Astrocyte of the cerebellum (primary cell): Measurements from ENCODE around the gene ENKUR.
"Not testable (repeated sequence)": the region's sequence is repeated elsewhere in the genome, so short reads cannot be mapped to it uniquely, and the experiment has no call there.

Experiments
- DNase-seq: peaks from one replicate; pipeline ENCODE4 v3.0.0-alpha.2; 2011; ENCODE audit warnings: low read depth
- H3K4me3 ChIP-seq: 2 replicates; pipeline ENCODE4 v1.5.1; 2011; ENCODE audit warnings: mild to moderate bottlenecking, low read depth, low read length, moderate library complexity
- in situ Hi-C: cut with HindIII; loops from 2 replicates; pipeline ENCODE4 v1.10.0; 2017; ENCODE audit warnings: low sequenced_read_pairs
- TF ChIP-seq, protein P1 (sequence below): IDR thresholded peaks from 2 replicates; pipeline ENCODE4 v1.5.1; 2012; ENCODE audit warnings: low read length, low read depth, moderate library complexity, mild to moderate bottlenecking; ENCODE audit errors: missing control alignments

ENKUR gene

GRCh38 chr10:24962995-24963394 lies 53.0 kb downstream of the ENKUR start:
- no peak overlapping the region for H3K4me3 ChIP-seq
- in situ Hi-C loops = no loop called here
- TF ChIP-seq, protein P1, sequence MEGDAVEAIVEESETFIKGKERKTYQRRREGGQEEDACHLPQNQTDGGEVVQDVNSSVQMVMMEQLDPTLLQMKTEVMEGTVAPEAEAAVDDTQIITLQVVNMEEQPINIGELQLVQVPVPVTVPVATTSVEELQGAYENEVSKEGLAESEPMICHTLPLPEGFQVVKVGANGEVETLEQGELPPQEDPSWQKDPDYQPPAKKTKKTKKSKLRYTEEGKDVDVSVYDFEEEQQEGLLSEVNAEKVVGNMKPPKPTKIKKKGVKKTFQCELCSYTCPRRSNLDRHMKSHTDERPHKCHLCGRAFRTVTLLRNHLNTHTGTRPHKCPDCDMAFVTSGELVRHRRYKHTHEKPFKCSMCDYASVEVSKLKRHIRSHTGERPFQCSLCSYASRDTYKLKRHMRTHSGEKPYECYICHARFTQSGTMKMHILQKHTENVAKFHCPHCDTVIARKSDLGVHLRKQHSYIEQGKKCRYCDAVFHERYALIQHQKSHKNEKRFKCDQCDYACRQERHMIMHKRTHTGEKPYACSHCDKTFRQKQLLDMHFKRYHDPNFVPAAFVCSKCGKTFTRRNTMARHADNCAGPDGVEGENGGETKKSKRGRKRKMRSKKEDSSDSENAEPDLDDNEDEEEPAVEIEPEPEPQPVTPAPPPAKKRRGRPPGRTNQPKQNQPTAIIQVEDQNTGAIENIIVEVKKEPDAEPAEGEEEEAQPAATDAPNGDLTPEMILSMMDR = no peak
- peak; percentile 60 for DNase-seq

DNA sequence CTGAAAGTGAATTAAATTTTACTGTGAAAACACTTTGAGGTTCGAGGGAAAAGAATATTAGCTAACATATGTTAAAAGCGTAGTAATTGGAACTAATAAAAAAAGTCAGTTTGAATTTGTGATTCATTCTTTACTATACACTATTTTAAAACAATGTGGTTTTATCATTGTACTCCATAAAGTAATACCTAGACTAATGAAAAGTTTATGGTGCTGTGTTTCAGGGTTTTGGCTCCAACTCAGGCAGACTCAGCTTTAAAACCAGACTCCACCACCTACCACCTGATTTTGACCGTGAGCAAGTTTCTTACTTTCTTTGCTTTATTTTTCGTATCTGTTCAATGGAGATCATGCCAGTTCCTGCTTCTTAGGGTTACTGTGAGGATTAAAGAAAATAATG lies 54.4 kb downstream of the ENKUR start:
- DNase-seq = no peak
- TF ChIP-seq, protein P1 = no peak
- in situ Hi-C loops = no loop called here
- H3K4me3 ChIP-seq = no peak overlapping the region

DNA sequence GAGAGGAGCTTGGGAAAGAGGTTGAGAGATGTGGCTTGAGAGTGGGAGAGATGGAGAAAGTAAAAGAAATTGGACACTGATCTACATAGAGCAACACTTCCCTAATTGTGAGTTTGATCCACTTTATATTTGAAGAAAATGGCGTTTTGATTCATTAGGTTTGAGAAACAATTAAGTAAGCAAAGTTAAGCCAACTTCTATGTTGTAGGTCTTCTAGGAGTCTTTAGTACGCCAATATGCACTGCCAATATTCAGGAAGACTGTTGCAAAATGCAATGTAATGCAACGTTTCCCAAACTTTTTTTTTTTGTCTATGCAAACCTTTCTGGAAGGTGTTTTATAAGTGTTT lies 56.6 kb downstream of the ENKUR start:
- TF ChIP-seq, protein P1 = no peak
- DNase-seq = no peak
- in situ Hi-C loops = no loop called here
- no peak overlapping the region for H3K4me3 ChIP-seq

DNA sequence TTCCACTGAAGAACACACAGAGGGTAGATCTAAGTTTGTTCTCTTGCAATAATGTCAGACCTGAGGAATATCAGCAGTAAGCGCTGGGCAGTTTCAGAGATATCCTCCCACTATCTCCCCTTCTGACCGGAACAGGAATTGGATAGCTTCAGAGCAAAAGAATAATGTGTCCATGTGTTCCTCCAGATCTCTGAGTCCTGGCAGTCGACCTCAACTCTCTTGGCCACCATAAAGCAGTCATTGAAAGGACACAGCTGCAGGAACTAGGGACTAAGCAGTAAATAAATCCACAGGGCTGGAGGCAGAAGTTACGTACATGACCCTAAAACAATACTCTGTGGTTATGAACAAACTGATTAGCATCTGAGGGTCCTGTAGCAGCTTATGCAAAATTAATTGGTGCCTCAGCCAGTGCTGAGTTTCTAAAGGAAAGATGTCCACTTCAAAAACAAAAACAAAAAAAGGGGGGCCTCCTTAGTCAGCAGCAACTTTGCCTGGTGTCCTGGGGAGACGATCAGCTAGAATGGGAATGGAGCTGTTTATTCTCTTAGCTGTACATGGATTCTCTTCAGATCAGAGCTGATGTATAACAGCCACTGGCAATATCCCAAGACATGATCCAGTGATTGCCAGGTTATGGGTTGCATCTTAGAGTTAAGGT lies 57.1 kb downstream of the ENKUR start:
- no peak for DNase-seq
- in situ Hi-C loops = no loop called here
- H3K4me3 ChIP-seq = peak overlapping the region; percentile 9
- TF ChIP-seq, protein P1 = no peak

- in situ Hi-C loops = no loop called here
These were observed 57.8 kb downstream of the ENKUR start for GRCh38 chr10:24958091-24958720.

DNA sequence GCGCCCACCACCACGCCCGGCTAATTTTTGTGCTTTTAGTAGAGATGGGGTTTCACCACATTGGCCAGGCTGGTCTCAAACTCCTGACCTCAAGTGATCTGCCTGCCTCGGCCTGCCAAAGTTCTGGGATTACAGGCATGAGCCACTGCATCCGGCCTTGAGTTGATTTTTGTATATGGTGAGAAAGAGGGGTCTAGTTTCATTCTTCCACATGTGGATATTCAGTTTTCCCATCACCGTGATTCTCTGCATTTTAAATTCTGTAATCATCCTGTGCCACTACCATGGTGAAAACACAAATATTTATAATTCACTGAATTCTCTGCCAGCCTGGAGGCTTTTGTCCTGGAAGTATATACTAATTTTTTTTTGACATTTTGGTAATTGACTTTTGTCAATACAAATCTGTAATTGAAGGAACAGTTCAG lies 58.3 kb downstream of the ENKUR start:
- H3K4me3 ChIP-seq, in situ Hi-C loops, DNase-seq: not testable (repeated sequence)

More at GRCh38 chr10:24958091-24958720, 57.8 kb downstream of the ENKUR start:
- DNase-seq = peak; percentile 91
- TF ChIP-seq, protein P1 = no peak
- peak overlapping the region; percentile 9 for H3K4me3 ChIP-seq

DNA sequence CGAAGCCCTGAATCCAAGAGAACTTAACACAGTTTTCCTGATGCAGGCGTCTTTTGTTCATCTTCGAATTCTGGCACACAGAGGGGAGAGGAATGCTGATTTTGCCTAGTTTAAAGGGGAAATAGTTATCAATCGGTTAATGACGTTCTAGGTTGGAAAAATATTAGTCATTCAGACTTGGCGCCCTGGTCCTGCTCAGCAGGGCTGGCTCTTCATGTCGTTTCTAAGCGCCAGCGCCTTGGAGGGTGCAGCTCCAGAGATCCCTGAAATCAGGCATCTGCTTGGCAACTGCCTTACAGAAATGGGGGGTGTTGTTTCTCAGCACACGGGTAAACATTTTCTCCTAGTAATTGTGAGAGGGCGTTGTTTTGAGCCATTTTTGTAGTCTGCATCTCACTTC lies 62.3 kb downstream of the ENKUR start:
- TF ChIP-seq, protein P1 = no peak
- H3K4me3 ChIP-seq = no peak overlapping the region
- no peak for DNase-seq

More for the DNA sequence above, 62.3 kb downstream of the ENKUR start:
- in situ Hi-C loops = no loop called here
